DOHH2 (cell line): ENCODE results near the gene LAMA3.

Source experiments
- EZH2phosphoT487 ChIP-seq: fragments of 200-600 bp; sonication (generic); IDR thresholded peaks from 2 replicates; pipeline ENCODE4 v1.6.1; 2017; ENCODE audit warnings: borderline replicate concordance, mild to moderate bottlenecking, antibody characterized with exemption, low read length, moderate library complexity, mixed read lengths
- TF ChIP-seq, protein P1 (sequence below): fragments of 200-600 bp; sonication (generic); IDR thresholded peaks from one replicate; pipeline ENCODE4 v1.5.1; 2014; ENCODE audit warnings: antibody characterized with exemption, mild to moderate bottlenecking, low read depth, low read length; ENCODE audit not compliant: poor library complexity, severe bottlenecking

DNA sequence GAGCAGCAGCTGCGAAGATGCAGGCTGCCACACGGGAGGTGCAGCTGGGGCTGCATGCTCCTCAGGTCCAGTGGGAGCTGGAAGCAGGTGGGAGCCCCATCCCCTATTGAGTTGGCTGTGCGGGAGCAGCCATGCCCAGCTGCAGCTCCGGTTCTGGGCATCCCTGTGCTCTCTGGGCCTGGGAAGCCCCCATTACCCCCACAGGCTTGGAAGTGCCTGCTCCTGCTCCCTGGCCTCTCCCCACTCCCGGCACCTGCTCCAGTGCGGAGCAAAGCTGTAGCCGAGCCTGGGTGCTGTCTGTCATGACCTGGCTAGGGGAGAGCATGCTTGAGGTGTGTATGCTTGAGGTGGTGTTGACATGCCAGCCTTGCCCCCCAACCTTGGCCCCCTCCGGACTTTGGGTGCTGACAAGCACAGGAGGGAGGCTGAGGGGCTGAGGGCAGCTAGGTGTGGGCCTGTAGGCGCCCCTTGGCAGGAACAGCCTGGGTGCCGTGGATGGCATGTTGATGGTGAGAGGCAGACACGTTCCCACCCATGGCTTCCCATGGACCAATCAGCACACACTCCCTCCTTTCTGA, 48.0 kb upstream of the LAMA3 start:
- TF ChIP-seq, protein P1, sequence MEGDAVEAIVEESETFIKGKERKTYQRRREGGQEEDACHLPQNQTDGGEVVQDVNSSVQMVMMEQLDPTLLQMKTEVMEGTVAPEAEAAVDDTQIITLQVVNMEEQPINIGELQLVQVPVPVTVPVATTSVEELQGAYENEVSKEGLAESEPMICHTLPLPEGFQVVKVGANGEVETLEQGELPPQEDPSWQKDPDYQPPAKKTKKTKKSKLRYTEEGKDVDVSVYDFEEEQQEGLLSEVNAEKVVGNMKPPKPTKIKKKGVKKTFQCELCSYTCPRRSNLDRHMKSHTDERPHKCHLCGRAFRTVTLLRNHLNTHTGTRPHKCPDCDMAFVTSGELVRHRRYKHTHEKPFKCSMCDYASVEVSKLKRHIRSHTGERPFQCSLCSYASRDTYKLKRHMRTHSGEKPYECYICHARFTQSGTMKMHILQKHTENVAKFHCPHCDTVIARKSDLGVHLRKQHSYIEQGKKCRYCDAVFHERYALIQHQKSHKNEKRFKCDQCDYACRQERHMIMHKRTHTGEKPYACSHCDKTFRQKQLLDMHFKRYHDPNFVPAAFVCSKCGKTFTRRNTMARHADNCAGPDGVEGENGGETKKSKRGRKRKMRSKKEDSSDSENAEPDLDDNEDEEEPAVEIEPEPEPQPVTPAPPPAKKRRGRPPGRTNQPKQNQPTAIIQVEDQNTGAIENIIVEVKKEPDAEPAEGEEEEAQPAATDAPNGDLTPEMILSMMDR = no peak
- TF ChIP-seq EZH2phosphoT487 = no peak
